Central memory CD4-positive, alpha-beta T cell (primary cell): ENCODE results near the gene SPI1.

ENCODE experiments used
- DNase-seq: peaks from one replicate; pipeline ENCODE4 v3.0.0; 2022

The SPI1 gene

DNA sequence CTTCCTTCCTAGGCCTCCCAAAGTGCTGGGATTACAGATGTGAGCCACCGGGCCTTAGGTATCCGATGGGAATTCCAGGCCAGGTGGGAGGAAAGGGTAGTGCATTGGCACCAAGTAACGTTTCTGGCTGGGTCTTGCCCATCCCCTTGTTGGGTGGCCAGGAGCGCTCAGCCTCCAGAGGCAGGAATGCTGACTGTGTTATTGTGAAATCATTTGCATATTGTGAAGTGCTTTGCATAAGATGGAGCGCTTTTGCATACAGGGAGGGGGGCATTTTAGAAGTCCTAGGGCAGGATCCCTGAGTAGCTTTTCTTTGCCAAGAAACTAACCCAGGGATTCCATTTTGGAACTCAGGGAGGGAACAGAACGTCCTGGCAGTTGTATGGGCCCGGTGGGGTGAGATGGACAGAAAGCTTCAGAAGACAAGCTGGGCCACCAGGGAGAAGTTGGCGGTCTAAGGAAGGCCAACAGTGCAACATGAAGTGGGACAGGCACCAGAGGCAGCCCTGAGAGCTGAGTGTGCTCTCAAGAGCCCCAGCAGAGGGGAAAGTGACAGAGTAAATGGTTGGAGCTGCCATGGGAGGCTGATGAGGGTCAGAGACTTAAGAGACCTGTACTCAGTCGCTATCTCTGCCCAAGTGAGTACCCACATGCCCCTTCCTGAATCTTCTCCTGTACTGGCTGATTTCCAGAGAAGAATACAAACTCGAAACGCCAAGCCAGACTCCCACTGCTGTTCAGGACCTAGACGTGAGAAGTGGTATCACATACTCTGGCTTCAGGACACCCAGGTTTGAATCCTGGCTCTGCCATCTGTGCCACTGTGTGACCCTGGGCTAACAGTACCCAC is 28.8 kb upstream of the SPI1 start:
- DNase-seq: no peak

- DNase-seq: no peak
Measured at GRCh38 chr11:47403571-47403970, 25.2 kb upstream of the SPI1 start.

DNA sequence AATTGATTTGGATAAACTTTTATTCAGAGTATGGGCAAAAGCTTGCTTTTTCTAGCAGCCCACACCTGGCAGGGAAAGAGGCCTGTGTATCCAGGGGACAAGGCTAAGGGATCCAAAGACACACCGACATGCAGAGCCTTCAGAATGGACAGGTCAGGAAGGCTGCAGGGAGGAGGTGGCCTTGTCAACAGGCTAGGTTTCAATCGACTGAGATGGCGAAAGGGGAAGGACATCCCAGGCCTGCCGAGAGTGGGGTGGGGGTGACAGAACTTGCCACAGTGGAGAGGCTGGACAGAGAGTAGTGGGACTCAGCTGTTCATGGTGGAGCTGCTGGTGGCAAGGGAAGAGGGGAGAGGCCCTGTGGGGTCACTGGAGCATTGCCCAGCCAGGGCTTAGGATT is 24.8 kb upstream of the SPI1 start:
- DNase-seq: no peak

DNA sequence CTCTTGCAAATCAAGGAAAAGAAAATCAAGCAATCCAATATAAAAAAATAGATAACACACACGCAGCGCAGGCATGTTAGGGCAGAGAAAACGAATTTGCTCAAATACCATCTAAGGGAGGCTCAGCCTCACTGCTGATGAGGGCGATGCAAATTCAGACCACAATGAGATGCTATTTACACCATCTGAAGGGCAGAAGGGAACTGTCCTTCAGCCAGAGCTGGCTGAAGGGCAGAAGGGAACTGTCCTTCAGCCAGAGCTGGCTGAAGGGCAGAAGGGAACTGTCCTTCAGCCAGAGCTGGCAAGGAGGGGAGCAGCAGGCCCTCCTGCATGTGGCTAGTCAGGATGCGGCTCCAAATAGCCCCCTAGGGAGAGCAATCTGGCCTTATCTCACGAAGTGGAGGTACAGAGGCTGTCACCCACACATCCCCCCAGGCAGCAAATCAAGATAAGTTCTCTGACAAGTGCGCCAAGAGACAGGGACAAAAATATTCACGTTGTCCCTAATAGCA is 22.5 kb upstream of the SPI1 start:
- DNase-seq: no peak

GRCh38 chr11:47399860-47400767 is 21.8 kb upstream of the SPI1 start:
- DNase-seq: no peak

- DNase-seq: no peak
Measured at GRCh38 chr11:47398551-47398950, 20.2 kb upstream of the SPI1 start.

DNA sequence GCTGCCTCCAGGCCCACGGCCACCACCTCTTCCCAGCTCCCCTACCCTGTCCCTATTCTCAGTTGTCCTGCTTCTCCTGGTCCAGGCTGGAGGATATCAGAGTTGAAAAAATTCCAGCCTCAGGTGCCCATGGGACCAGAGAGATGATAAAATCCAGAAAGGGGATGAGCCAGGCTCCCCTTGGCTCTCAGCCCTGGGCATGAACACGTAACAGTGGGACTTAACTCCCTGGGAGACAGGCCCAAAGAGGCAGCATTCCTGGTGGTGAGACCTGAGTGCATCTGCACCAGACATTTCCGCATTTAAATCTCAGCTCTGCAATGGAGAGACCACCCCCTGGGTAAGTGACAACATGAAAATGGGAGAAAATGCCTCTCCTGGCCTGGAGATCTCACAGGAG is 19.7 kb upstream of the SPI1 start:
- DNase-seq: no peak

- DNase-seq: no peak
Measured at GRCh38 chr11:47396049-47396320, 17.6 kb upstream of the SPI1 start.

GRCh38 chr11:47395223-47396048 is 17.1 kb upstream of the SPI1 start:
- no peak for DNase-seq

DNA sequence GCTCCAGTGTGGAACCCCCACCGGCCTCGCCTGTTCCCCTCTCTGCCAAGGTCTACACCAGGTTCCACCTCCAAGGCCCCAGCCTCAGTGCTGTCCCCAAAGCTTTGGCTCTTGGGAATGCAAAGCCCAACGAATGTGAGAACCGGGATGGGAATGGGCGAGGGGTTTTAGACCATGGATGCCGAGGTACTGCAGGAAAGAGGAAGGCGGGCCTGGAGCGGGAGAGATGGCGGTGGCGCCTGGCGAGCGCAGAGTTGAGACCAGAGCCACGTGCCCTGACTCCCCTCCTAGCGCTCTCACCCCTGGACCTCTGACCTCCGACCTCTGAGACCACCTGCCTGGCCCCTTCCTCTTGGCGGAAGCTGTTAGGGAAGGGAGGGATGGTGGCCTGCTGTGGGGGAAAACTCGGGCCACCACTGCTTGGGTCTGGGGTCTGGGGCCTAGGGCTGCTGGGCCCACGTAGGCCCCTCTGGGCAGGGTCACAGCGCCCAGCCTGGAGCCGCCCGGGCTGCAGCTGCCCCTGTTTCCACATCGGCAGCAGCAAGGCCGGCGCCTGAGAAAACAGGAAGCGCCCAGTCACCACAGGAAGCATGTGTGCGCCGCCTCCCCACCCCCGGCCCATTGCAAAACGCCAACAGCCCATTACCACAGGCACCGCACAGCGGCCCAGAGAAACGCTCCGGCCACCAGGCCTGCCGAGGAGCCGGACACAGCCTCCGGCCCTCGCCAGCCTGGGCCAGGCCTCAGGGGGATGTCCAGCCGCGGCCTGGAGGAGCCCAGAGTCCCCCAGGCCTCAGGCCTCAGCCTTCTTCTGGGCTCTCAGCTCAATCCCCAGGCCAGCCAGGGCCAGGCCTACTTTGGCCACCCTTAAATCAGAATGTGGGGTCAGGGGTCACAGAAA is 16.2 kb upstream of the SPI1 start:
- peak; percentile 38 for DNase-seq

- DNase-seq: no peak
Measured at GRCh38 chr11:47394050-47394321, 15.6 kb upstream of the SPI1 start.

- DNase-seq: no peak
Measured at GRCh38 chr11:47393163-47394049, 15.1 kb upstream of the SPI1 start.

- no peak for DNase-seq
Measured at GRCh38 chr11:47392546-47393162, 14.3 kb upstream of the SPI1 start.

DNA sequence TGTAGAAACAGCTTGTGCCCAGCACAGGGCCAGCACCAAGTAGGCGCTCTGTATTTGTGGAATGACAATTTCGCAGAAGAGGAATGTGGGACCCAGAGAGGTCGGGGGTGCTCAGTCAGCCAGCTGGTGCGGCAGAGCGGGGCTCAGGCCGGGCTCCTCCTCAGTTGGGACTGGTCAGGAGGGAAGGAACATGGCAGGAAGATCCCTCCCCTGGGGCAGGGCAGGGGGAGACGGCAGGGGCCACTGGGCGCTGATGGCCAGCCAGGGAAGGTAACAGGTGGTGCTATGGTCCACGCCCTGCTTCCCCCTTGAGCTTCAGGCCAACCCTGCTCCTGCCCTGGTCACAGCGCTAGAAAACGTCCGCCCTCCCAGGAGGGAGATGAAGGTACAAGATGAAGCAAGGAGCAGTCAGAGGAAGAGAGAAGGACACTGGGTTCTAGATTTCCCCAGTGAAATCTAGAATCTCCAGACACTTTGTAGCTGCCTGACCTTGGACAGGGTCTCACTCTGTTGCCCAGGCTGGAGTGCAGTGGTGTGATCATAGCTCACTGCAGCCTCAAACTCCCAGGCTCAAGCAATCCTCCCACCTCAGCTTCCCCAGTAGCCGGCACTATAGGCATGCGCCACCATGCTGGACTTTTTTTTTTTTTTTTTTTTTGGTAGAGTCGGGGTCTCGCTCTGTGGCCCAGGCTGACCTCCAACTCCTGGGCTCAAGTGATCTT is 13.5 kb upstream of the SPI1 start:
- DNase-seq: no peak

- DNase-seq: no peak
Measured at GRCh38 chr11:47391077-47391583, 12.8 kb upstream of the SPI1 start.

- DNase-seq: no peak
Measured at GRCh38 chr11:47390422-47390760, 12.0 kb upstream of the SPI1 start.

- DNase-seq: no peak
Measured at GRCh38 chr11:47389577-47390421, 11.5 kb upstream of the SPI1 start.

GRCh38 chr11:47388697-47389576 is 10.6 kb upstream of the SPI1 start:
- DNase-seq: no peak
